HG03575 (cell line): ENCODE results near the gene DTD1.
"Not testable (repeated sequence)": the region's sequence is repeated elsewhere in the genome, so short reads cannot be mapped to it uniquely, and the experiment has no call there.

ENCODE experiments used
- ATAC-seq: cut with Tn5 transposase; IDR thresholded peaks from one replicate; pipeline ENCODE4 v1.9.1; 2021; ENCODE audit not compliant: unreplicated experiment, insufficient number of reproducible peaks, low FRiP score; ENCODE audit errors: extremely low read depth

DTD1 gene

DNA sequence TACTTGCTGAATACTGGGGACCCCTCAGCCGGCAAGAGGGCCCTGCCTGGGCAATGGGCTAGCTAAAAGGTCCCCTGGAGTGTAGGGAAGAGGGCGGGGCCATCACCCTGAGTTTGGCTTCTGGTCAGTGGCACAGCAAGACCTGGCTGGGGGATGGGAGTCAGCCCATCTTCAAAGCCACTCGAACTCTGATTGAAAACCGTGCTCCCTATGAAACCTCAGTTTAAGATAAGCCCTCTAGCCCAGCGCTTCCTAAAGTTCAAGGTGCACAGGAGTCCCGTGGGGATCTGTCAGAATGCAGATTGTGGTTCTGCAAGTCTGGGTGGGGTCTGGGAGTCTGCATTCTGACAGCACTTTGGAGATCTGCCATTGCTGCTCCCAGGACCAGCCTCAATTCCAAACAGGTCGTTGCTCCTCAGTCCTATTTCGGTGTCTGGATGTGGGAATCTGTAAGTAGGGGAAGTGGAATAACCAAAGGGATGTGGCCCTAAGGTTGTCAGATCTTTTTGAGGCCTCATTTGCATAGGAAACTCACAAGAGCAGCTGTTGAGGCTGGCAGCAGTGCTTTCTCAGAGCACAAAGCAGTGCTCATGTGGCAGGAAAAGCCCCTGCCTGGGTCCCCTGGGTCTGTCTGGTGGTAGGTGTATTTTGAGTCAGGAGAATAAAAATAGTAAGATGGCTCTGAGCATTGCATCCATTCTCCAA is 140.5 kb downstream of the DTD1 start:
- ATAC-seq, result peak; percentile 89

DNA sequence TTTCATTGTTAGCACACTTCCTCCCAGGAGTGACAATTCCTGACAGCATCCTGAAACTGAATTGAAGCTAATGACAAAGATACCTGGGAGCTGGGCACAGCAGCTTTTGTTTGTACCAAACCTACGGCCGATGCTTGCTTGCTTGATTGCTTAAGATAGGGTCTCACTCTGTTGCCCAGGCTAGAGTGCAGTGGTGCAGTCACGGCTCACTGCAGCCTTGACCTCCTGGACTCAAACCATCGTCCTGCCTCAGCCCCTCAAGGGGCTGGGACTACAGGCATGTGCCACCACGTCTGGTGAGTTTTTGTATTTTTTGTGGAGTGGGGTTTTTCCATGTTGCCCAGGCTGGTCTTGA is 141.0 kb downstream of the DTD1 start:
- ATAC-seq, result peak; percentile 14

- no peak for ATAC-seq
Observed at GRCh38 chr20:18729231-18729825, 141.5 kb downstream of the DTD1 start.

GRCh38 chr20:18731940-18732339 is 144.1 kb downstream of the DTD1 start:
- ATAC-seq, result no peak

DNA sequence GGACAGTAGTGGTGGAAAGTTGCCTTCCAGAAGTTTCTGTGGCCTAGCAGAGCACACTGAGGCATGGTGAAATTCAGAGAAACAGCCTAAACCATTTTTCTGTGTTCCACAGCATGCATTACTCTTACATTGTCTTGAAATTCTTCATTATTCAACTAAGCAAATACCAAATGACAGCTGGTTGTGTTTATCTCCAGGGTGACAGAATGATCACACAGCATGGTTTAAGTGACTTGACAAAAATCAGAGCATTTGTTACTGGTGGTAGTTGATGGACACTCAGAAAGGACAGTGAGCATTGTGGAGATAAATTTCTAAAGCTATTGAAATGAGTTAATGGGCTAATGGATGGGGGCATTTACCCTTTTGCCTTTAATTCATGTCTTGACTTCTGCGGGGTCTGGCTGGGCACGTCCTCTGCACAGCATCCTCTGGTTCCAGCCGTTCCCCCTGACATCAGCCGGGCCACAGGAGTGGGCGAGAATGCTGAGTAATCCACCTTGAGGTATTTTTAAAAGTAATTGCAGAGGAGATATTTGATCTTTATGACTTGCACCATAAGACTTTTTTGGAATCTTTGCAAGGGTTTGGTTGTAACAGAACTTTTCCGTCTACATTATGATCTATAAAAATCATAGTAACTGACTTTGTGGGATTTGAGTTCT is 146.8 kb downstream of the DTD1 start:
- ATAC-seq, result no peak

DNA sequence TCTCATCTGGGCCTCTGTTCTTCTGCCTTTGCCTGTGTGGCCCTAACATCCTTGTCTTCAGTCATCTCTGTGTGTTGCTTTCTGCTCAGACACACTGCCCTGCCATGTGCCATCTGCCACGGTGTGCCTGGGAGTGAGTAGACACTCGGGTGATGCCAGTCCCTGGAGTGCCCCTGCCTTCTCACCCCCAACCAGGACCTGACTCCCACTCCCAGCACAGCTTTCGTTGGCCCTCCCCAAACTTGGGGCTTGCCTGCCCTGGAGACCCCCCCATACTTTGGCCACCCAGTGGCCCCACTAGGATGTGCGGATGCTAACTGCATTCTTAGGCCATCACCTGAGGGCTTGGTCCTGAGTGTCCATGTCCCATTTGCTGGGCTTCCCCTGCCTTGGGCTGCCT is 149.3 kb downstream of the DTD1 start:
- no peak for ATAC-seq

DNA sequence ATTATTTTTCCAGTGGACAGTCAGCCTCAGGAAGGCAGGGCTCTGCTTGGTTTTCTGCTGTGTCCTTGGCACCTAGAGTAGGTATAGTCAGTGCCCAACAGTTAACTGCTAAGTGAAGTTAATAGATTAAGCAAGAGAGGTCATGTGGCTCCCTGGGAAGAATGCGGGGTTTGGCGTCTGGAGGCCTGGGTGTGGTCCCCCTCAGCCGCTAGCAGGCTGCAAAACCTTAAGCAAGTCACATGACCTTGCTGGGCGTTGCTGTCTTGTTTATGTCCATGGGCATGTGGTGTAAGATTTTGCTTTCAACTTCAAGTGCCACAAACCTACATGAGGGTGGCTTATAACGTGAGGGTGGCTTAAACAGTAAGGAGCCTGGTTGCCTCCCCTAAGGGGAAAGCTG is 150.2 kb downstream of the DTD1 start:
- ATAC-seq, result no peak

- no peak for ATAC-seq
Observed at GRCh38 chr20:18738888-18739287, 151.0 kb downstream of the DTD1 start.

DNA sequence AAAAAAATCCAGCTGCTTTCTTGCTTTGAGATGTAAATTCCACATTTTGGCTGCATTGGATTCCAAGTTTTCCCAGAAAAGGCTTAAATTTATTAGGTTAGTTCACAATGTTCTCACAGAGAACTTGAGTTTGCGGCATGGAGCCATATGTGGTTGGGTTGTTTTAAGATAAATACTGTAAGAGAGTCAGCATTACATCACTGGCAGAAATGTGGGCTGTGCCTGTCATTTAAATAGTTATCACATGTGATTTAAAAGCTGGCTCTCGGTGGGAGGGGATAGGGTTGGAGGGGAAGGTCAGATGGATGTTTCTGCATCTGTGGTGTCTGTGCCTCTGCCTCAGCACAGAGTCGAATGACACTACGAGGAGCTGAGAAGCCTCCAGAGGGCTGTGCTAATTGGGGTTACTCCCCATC is 151.9 kb downstream of the DTD1 start:
- no peak for ATAC-seq

DNA sequence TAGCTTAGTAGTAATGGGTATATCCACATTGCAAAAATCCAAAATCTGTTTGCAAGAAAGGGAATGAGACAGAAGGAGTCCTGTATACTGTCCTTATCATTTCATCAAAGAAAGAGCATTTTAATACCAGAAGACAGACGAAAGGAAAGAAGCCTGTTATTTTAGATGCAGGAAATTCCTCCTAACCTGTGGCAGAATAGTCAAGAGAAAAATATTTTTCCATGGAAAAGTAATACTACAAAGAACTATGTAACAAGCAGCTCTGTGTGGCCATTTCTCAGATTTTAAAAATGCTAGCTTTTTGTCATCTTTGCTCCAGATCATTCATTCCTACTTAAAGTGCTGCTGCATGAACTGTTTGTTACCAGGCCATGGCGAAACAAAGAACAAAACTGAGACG is 152.9 kb downstream of the DTD1 start:
- ATAC-seq, result no peak

- no peak for ATAC-seq
Observed at GRCh38 chr20:18742841-18743240, 155.0 kb downstream of the DTD1 start.

DNA sequence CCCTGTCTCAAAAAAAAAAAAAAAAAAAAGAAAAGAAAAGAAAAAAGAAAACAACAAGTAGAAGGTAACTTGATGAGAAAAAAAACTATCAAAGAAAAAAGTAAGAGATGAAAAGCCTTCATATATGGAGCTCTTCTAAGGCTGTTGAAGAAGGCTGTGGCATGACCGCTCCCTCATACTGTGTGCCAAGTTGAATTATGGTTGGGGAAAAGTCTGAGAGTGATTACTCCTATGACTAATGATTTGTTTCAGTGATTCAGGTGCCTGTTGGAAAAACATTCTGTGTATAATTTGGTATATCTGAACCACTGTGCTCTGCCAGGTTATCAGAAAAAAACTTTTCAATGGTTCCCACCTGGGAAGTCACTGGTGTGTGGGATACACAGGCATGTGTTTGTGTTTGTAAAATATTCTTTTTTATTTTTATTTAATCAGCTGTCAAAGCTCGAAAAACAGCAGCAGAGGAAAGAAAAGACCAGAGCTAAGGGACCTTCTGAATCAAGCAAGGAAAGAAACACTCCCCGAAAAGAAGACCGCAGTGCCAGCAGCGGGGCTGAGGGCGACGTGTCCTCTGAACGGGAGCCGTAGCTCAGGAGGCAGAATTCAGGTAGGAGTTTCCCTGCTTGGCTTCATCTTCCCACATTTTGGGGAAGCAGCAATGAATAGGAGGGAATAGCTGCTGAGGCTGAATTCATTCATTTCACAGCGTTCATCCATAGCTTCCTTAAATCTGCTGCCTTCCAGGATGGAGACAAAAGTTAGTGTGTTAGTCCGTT is 156.0 kb downstream of the DTD1 start:
- no peak for ATAC-seq

DNA sequence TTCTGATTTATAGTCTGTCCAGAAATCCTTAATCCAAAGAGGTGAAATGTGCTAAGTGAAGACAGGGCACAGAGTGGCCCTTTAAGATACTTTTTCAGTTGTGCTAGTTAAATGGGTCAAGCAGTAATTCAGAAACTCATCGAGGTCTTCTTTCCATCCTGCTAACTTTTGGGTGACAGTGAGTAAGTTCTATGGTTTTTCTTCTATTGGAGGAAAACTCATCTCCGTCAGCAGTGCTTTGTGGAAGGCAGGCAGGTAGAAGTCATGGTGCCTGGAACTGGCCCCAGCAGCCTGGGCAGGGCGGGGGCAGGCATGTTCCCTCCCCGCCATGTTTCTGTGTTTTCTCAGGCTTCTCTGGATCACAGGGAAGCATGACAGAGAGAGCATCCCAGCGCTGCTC is 159.2 kb downstream of the DTD1 start:
- ATAC-seq, result no peak

GRCh38 chr20:18748987-18749386 is 161.1 kb downstream of the DTD1 start:
- no peak for ATAC-seq

- ATAC-seq, result no peak
Observed at GRCh38 chr20:18749528-18749927, 161.7 kb downstream of the DTD1 start.

DNA sequence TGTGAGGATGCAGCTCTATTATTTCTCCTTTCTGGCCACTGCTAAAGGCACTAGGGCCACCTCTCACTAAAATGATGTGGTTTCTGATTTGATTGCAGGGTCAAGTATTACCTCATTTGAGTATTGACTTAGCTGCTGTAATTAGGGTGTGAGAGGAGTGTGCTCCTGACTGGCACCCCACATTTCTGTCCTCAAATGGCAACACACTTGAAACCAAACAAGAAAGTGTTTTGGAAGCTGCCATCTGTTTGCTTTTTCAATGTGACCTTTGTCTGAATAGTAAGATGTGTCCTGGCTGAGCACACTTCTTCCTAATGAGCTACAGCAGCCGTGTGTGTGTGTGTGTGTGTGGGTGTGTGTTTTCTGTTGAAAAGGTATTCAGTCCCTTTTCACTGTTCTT is 162.9 kb downstream of the DTD1 start:
- ATAC-seq, result no peak

- peak; percentile 96 for ATAC-seq
Observed at GRCh38 chr20:18754030-18754652, 166.3 kb downstream of the DTD1 start.

GRCh38 chr20:18754653-18755045 is 166.8 kb downstream of the DTD1 start:
- ATAC-seq, result no peak

- ATAC-seq, result not testable (repeated sequence)
Observed at GRCh38 chr20:18760852-18761251, 173.0 kb downstream of the DTD1 start.
